Heart right ventricle (tissue), 16 donors: ENCODE measurements around the gene BNIP5. TPM values are rescaled to one million over a fixed set of nuclear protein-coding genes. Genes with fewer than 3 reads are reported as not detected.

ENCODE experiments used
- ATAC-seq, 8 donors: fragments of 200-7000 bp; cut with Tn5 transposase; one replicate each; pipeline ENCODE4 v1.9.1; 2020; ENCODE audit warnings: mild to moderate bottlenecking in 8 of 8, moderate library complexity in 8 of 8, moderate number of reproducible peaks in 1 of 8
- DNase-seq, 2 donors: peaks; one replicate each; pipeline ENCODE4 v3.0.0-alpha.2; 2020
- H3K27ac ChIP-seq, 10 donors: fragments of 200-600 bp; sonication (generic) in 2 of 10; one replicate each; pipeline versions ENCODE4 v1.5.0 to v1.8.0; 2020 to 2022; ENCODE audit warnings: mild to moderate bottlenecking in 3 of 10
- H3K27me3 ChIP-seq, 7 donors: fragments of 200-600 bp; one replicate each; pipeline ENCODE4 v1.8.0; 2021 to 2022; ENCODE audit warnings: mild to moderate bottlenecking in 2 of 7
- H3K36me3 ChIP-seq, 9 donors: fragments of 200-600 bp; sonication (generic) in 1 of 9; one replicate each; pipeline versions ENCODE4 v1.5.0 to v1.8.0; 2020 to 2022; ENCODE audit warnings: mild to moderate bottlenecking in 2 of 9
- H3K4me1 ChIP-seq, 9 donors: fragments of 200-600 bp; sonication (generic) in 1 of 9; one replicate each; pipeline versions ENCODE4 v1.5.0 to v1.8.0; 2020 to 2022; ENCODE audit warnings: mild to moderate bottlenecking in 4 of 9
- H3K4me3 ChIP-seq, 10 donors: fragments of 200-600 bp; sonication (generic) in 2 of 10; one replicate each; pipeline versions ENCODE4 v1.5.0 to v1.8.0; 2020 to 2022; ENCODE audit warnings: mild to moderate bottlenecking in 7 of 10, moderate library complexity in 2 of 10
- H3K9me3 ChIP-seq, 11 donors: fragments of 200-600 bp in 10 of 11; sonication (generic) in 2 of 11; one replicate each; pipeline versions ENCODE4 v1.5.0 to v1.8.0; 2013 to 2022; ENCODE audit warnings: mild to moderate bottlenecking in 2 of 11, control low read depth in 1 of 11, moderate library complexity in 1 of 11
- CTCF ChIP-seq, 9 donors: fragments of 200-600 bp; sonication (generic) in 2 of 9; IDR thresholded peaks; one replicate each; pipeline versions ENCODE4 v1.5.0 to v1.8.0; 2021 to 2022; ENCODE audit warnings: antibody characterized with exemption in 9 of 9, mild to moderate bottlenecking in 5 of 9, moderate library complexity in 1 of 9
- WGBS, 2 donors: extraction: QIAGEN DNeasy Blood & Tissue Kit; methylation state at CpG; one replicate each; pipeline ENCODE4 v1.1.7; 2013; ENCODE audit warnings: inconsistent platforms in 1 of 2; 5-methylcytosine and 5-hydroxymethylcytosine counted together
- intact Hi-C, 10 donors: fragments of 100-400 bp; cut with DNase I; formaldehyde crosslinking; loops; one replicate each; pipeline versions ENCODE4 v1.11.1 to v1.14.2; 2022
- polyA plus RNA-seq, 2 donors: library from polyadenylated mRNA; stranded (reverse); fragments of 200-250 nt; gene quantifications; one replicate each; pipeline ENCODE4 v1.2.3, GENCODE V29; 2013
- total RNA-seq, 10 donors: library from RNA; stranded (reverse); fragmentation: NEBNext Ultra II Directional in 3 of 10; extraction: Animal tissue kit (Norgen Biotek cat#: 25700) in 3 of 10; gene quantifications; one replicate each; pipeline versions ENCODE4 v1.2.1 to v1.2.4, GENCODE V29; 2021 to 2023
- donor health status: Arrhythmogenic right ventricular cardiomyopathy.
- donor health status: ischemic (EF 13 %, LVEDD 7.1; RV severe dilation, severe dysfunction).
- donor health status: healthy with polysubstance abuse.
- donor health status: DM: no; HTN: yes; CAD: no.
- donor health status: DM: no; HTN: no; CAD: no.
- donor health status: ischemic (EF 25% LVEDD 6.9; RV normal size, moderate dysfunction).
- donor health status: ischemic (EF 25% LVEDD 5.7; RV mildly dilated, moderate dysfunction).
- donor health status: healthy.
- donor health status: DM: yes; HTN: yes; CAD: no.
- donor health status: Ischemic cardiomyopathy.
- donor health status: ischemic (EF 35%, LVEDD 5.7; RV mildly dilated, moderate dysfunction).
- donor health status: nonischemic (EF 11% LVEDD 7.7; RV severe dilation, severe dysfunction).
- donor health status: DM: yes; HTN: yes; CAD: no.
- donor health status: PGD.
- donor health status: ischemic (EF 29% LVEDD 5.4; RV normal size, mild dysfunction).
- donor health status: nonischemic (EF 23%, LVEDD 6.1; RV moderate dilation, normal function).

The BNIP5 gene
- total and polyA plus RNA-seq, 12 donors: not detected

- intact Hi-C loops: no loop called here
- no peak for TF ChIP-seq CTCF (IDR thresholded peaks at IDR 0.05)
- H3K4me3 ChIP-seq: no peak overlapping the region
- peaks cover 0 to 10% (median 4%) of the 10 kb centered on the region in 9 donors for H3K4me1 ChIP-seq
- DNase-seq: no peak
- 82 to 83% methylated on average over 9 of the region's 9 CpGs for WGBS, 2 donors
- H3K9me3 ChIP-seq: no peaks in the 10 kb centered on the region
- H3K27ac ChIP-seq: no peak overlapping the region
- H3K36me3 ChIP-seq: no peaks in the 10 kb centered on the region
- H3K27me3 ChIP-seq: peaks cover 0 to 9% (median 0%) of the 10 kb centered on the region in 7 donors
- ATAC-seq: no peak
These were observed 45.1 kb upstream of the BNIP5 start for GRCh38 chr6:36381502-36382389.

GRCh38 chr6:36380166-36380565 is 43.5 kb upstream of the BNIP5 start:
- H3K9me3 ChIP-seq: no peaks in the 10 kb centered on the region
- H3K4me3 ChIP-seq: no peak overlapping the region
- H3K27me3 ChIP-seq: peaks cover 0 to 9% (median 0%) of the 10 kb centered on the region in 7 donors
- DNase-seq (no peak), ATAC-seq (no peak)
- intact Hi-C loops: no loop called here
- 90 to 94% methylated on average over 4 of the region's 4 CpGs for WGBS, 2 donors
- no peak for TF ChIP-seq CTCF (IDR thresholded peaks at IDR 0.05)
- H3K27ac ChIP-seq: no peak overlapping the region
- H3K4me1 ChIP-seq: no peaks in the 10 kb centered on the region
- peaks cover 0 to 6% (median 0%) of the 10 kb centered on the region in 9 donors for H3K36me3 ChIP-seq

- no peak for TF ChIP-seq CTCF (IDR thresholded peaks at IDR 0.05)
- intact Hi-C loops: no loop called here
- Histone ChIP-seq H3K27me3 (peaks cover 0 to 4% (median 0%) of the 10 kb centered on the region in 7 donors), H3K9me3 (no peaks in the 10 kb centered on the region), H3K36me3 (peaks cover 0 to 6% (median 0%) of the 10 kb centered on the region in 9 donors), H3K4me1 (no peaks in the 10 kb centered on the region), H3K27ac (no peak overlapping the region), H3K4me3 (no peak overlapping the region)
- ATAC-seq (no peak), DNase-seq (no peak)
- 95% methylated on average over 10 of the region's 10 CpGs for WGBS, 2 donors
These were observed 42.2 kb upstream of the BNIP5 start for GRCh38 chr6:36378936-36379335.

- Histone ChIP-seq H3K4me3 (no peak overlapping the region), H3K9me3 (no peaks in the 10 kb centered on the region), H3K4me1 (no peaks in the 10 kb centered on the region), H3K36me3 (peaks cover 0 to 6% (median 0%) of the 10 kb centered on the region in 9 donors), H3K27ac (no peak overlapping the region), H3K27me3 (no peaks in the 10 kb centered on the region)
- intact Hi-C loops: no loop called here
- TF ChIP-seq CTCF (IDR thresholded peaks at IDR 0.05): no peak
- WGBS, 2 donors: 92% methylated on average over 4 of the region's 4 CpGs
- ATAC-seq (no peak), DNase-seq (no peak)
These were observed 41.7 kb upstream of the BNIP5 start for GRCh38 chr6:36378243-36378920.
